MM.1S (cell line): ENCODE results near the gene MAL.

Experiments used
- EZH2 ChIP-seq: fragments of 300-600 bp; sonication (generic); optimal IDR thresholded peaks from 2 replicates; pipeline ENCODE3; 2017; ENCODE audit warnings: low read depth, mild to moderate bottlenecking, antibody characterized with exemption, low read length, mixed read lengths
- EZH2phosphoT487 ChIP-seq: fragments of 300-600 bp; sonication (generic); IDR thresholded peaks from 2 replicates; pipeline ENCODE4 v1.6.1; 2018; ENCODE audit warnings: antibody characterized with exemption, low read length

DNA sequence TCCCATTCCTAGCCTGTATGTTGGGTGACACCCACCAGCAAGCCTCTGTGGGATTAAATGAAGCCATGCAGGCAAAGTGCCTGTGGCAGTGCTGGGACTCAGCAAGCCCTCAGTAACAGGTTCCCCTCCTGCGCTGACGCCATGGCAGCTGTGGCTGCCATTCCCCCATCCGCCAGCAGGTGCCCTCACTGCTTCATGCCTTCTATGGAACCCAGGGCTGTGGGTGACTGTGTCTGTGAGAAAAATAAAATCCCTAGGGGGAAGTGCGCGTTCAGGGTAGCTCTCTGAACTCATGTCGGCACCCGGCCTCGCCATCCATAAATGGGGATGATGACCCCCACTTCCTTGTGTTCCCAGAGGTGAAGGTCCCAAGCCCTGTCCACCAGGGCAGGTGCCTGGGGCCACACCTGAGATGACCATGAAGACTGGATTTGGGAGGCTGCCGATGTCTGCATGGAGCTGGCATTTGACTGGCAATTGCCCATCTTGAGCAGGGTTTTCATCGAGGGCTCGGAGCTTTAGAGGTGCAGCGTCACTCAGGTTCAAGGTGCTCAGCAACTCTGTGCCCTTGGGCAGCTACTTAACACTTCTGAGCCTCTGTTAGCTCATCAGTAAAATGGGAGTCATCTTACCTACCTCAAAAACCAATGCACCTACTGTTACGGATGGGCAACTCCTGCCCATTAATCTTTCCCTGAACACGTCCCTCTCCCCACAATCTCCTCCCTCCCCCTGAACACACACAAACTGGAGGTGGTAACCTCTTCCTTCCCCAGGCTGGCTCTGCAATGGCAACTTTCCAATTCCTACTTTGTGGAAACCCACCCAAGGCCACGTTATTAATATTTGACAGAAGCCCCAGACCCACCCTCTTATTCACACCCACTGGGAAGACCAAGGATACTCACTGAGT lies 2.9 kb upstream of the MAL start:
- TF ChIP-seq EZH2 (no peak), EZH2phosphoT487 (no peak)
